Stimulated activated naive CD4-positive, alpha-beta T cell treated with Interleukin-2 at 50 U/mL for 16 hours (primary cell): ENCODE results near the gene RNF121.

Source experiments
- DNase-seq: peaks from one replicate; lab custom pipeline; 2025; lab: John Stamatoyannopoulos, UW

The RNF121 gene

GRCh38 chr11:72005347-72006260 lies 76.8 kb downstream of the RNF121 start:
- no peak for DNase-seq

GRCh38 chr11:72006309-72007088 lies 77.7 kb downstream of the RNF121 start:
- DNase-seq: no peak

GRCh38 chr11:72007089-72007476 lies 78.2 kb downstream of the RNF121 start:
- no peak for DNase-seq

GRCh38 chr11:72007587-72007986 lies 78.7 kb downstream of the RNF121 start:
- DNase-seq: no peak

GRCh38 chr11:72008728-72009127 lies 79.9 kb downstream of the RNF121 start:
- DNase-seq: no peak

GRCh38 chr11:72009156-72009555 lies 80.3 kb downstream of the RNF121 start:
- no peak for DNase-seq

- no peak for DNase-seq
These were observed 81.8 kb downstream of the RNF121 start for GRCh38 chr11:72010529-72011233.

GRCh38 chr11:72012091-72012630 lies 83.3 kb downstream of the RNF121 start:
- no peak for DNase-seq

- DNase-seq: no peak
These were observed 84.3 kb downstream of the RNF121 start for GRCh38 chr11:72012897-72013721.

- DNase-seq: no peak
These were observed 85.2 kb downstream of the RNF121 start for GRCh38 chr11:72013765-72014711.

- DNase-seq: no peak
These were observed 86.0 kb downstream of the RNF121 start for GRCh38 chr11:72014761-72015320.

- no peak for DNase-seq
These were observed 86.7 kb downstream of the RNF121 start for GRCh38 chr11:72015511-72016061.

GRCh38 chr11:72018171-72018570 lies 89.3 kb downstream of the RNF121 start:
- no peak for DNase-seq

- no peak for DNase-seq
These were observed 94.5 kb downstream of the RNF121 start for GRCh38 chr11:72023335-72023734.

GRCh38 chr11:72024069-72024754 lies 95.4 kb downstream of the RNF121 start:
- no peak for DNase-seq

GRCh38 chr11:72026090-72026489 lies 97.2 kb downstream of the RNF121 start:
- no peak for DNase-seq

- DNase-seq: no peak
These were observed 101.7 kb downstream of the RNF121 start for GRCh38 chr11:72030472-72031045.

- no peak for DNase-seq
These were observed 107.8 kb downstream of the RNF121 start for GRCh38 chr11:72036687-72037086.
